GM23338 (cell line): ENCODE measurements around the gene RCSD1. TPM values are rescaled to one million over a fixed set of nuclear protein-coding genes. Genes with fewer than 3 reads are reported as not detected.

Experiments used
- ATAC-seq: fragments of 200-7000 bp; cut with Tn5 transposase; 3 replicates; pipeline ENCODE4 v1.9.1; 2020
- DNase-seq: peaks from one replicate; pipeline ENCODE4 v3.0.0-alpha.2; 2015; ENCODE audit warnings: low spot score
- H2AFZ ChIP-seq: fragments of 200-600 bp; sonication (generic); 2 replicates; pipeline ENCODE4 v1.8.0; 2016; ENCODE audit warnings: antibody characterized with exemption, mild to moderate bottlenecking, moderate library complexity
- H3F3A ChIP-seq: fragments of 200-600 bp; sonication (generic); replicated peaks from 2 replicates; pipeline ENCODE4 v1.8.0; 2017; ENCODE audit warnings: antibody characterized with exemption, mixed run types, low read depth
- H3K27ac ChIP-seq: fragments of 200-600 bp; sonication (generic); 2 replicates; pipeline ENCODE4 v1.6.1; 2016; ENCODE audit warnings: low read depth
- H3K27me3 ChIP-seq: fragments of 200-600 bp; sonication (generic); 2 replicates; pipeline ENCODE4 v1.8.0; 2016; ENCODE audit warnings: mild to moderate bottlenecking, mixed run types, moderate library complexity; ENCODE audit not compliant: insufficient read depth
- H3K36me3 ChIP-seq: fragments of 200-600 bp; sonication (generic); 2 replicates; pipeline ENCODE4 v1.8.0; 2016; ENCODE audit warnings: mild to moderate bottlenecking; ENCODE audit not compliant: insufficient read depth
- H3K4me1 ChIP-seq: fragments of 200-600 bp; sonication (generic); 2 replicates; pipeline ENCODE4 v1.8.0; 2016; ENCODE audit warnings: mild to moderate bottlenecking, moderate library complexity; ENCODE audit not compliant: insufficient read depth
- H3K4me2 ChIP-seq: fragments of 200-600 bp; sonication (generic); 2 replicates; pipeline ENCODE4 v1.7.1; 2017; ENCODE audit warnings: mixed run types
- H3K4me3 ChIP-seq: fragments of 200-600 bp; sonication (generic); 2 replicates; pipeline ENCODE4 v1.6.1; 2016; ENCODE audit warnings: mixed run types
- H3K79me2 ChIP-seq: fragments of 200-600 bp; sonication (generic); replicated peaks from 2 replicates; pipeline ENCODE4 v1.8.0; 2017; ENCODE audit warnings: mild to moderate bottlenecking; ENCODE audit not compliant: insufficient read depth
- H3K9me2 ChIP-seq: fragments of 200-600 bp; sonication (generic); 2 replicates; pipeline ENCODE4 v1.8.0; 2017; ENCODE audit not compliant: insufficient read depth
- H4K20me1 ChIP-seq: fragments of 200-600 bp; sonication (generic); replicated peaks from 2 replicates; pipeline ENCODE4 v1.8.0; 2017; ENCODE audit warnings: mild to moderate bottlenecking; ENCODE audit not compliant: insufficient read depth
- H3K27ac Mint-ChIP-seq: 2 replicates; pipeline ENCODE4 v1.8.0; 2020; ENCODE audit warnings: inconsistent platforms, mild to moderate bottlenecking, moderate library complexity, mixed read lengths
- H3K27me3 Mint-ChIP-seq: 3 replicates; pipeline ENCODE4 v1.8.0; 2022; ENCODE audit warnings: low read depth, mild to moderate bottlenecking, moderate library complexity, mixed read lengths, inconsistent platforms; ENCODE audit not compliant: insufficient read depth, poor library complexity
- H3K36me3 Mint-ChIP-seq: 3 replicates; pipeline ENCODE4 v1.8.0; 2021; ENCODE audit warnings: low read depth, mild to moderate bottlenecking, inconsistent platforms, moderate library complexity, mixed read lengths
- H3K4me1 Mint-ChIP-seq: 3 replicates; pipeline ENCODE4 v1.8.0; 2020; ENCODE audit warnings: mild to moderate bottlenecking, inconsistent platforms, mixed read lengths
- H3K4me3 Mint-ChIP-seq: 3 replicates; pipeline ENCODE4 v1.8.0; 2021; ENCODE audit warnings: moderate library complexity, mild to moderate bottlenecking, inconsistent platforms, mixed read lengths
- H3K9me3 Mint-ChIP-seq: 3 replicates; pipeline ENCODE4 v1.8.0; 2020; ENCODE audit warnings: moderate library complexity, mild to moderate bottlenecking, inconsistent platforms, mixed read lengths
- CREB1 ChIP-seq: fragments of 250-450 bp; sonication (Bioruptor Pico); IDR thresholded peaks from 2 replicates; pipeline ENCODE4 v1.5.0; 2020; ENCODE audit warnings: low read depth, mild to moderate bottlenecking, moderate library complexity
- EZH2phosphoT487 ChIP-seq: fragments of 200-600 bp; sonication (generic); IDR thresholded peaks from one replicate; pipeline ENCODE4 v1.8.1; 2018; ENCODE audit warnings: antibody characterized with exemption; ENCODE audit not compliant: unreplicated experiment
- JUNB ChIP-seq: IDR thresholded peaks from one replicate; pipeline ENCODE4 v1.6.1; 2016; ENCODE audit warnings: antibody characterized with exemption; ENCODE audit not compliant: unreplicated experiment
- NANOG ChIP-seq: IDR thresholded peaks from 2 replicates; pipeline ENCODE4 v1.6.1; 2016; ENCODE audit warnings: antibody characterized with exemption, borderline replicate concordance
- POLR2AphosphoS5 ChIP-seq: IDR thresholded peaks from 2 replicates; pipeline ENCODE4 v1.6.1; 2016; ENCODE audit warnings: antibody characterized with exemption, low read depth
- REST ChIP-seq: IDR thresholded peaks from one replicate; pipeline ENCODE4 v1.6.1; 2018; ENCODE audit warnings: antibody characterized with exemption; ENCODE audit not compliant: unreplicated experiment
- STAT1 ChIP-seq: IDR thresholded peaks from one replicate; pipeline ENCODE4 v1.6.1; 2016; ENCODE audit warnings: antibody characterized with exemption; ENCODE audit not compliant: unreplicated experiment
- ZNF114 ChIP-seq: fragments of 250-450 bp; sonication (Bioruptor Pico); IDR thresholded peaks from 2 replicates; pipeline ENCODE4 v1.5.0; 2020; ENCODE audit warnings: mild to moderate bottlenecking, moderate library complexity
- ZNF462 ChIP-seq: fragments of 250-450 bp; sonication (Bioruptor Pico); IDR thresholded peaks from 2 replicates; pipeline ENCODE4 v1.5.0; 2020; ENCODE audit warnings: mild to moderate bottlenecking, moderate library complexity
- polyA plus RNA-seq: library from polyadenylated mRNA; unstranded; fragments of >200 nt; fragmentation: Nextera tagmentation; extraction: Ambion mirVana; gene quantifications from 2 replicates; pipeline ENCODE4 v1.2.1, GENCODE V29; 2016
- total RNA-seq: library from RNA; depleted of rRNA; stranded (reverse); fragments of >200 nt; shearing (Covaris generic); gene quantifications from 2 replicates; pipeline ENCODE4 v1.2.3, GENCODE V29; 2014

Gene RCSD1
- total and polyA plus RNA-seq, 2 experiments from 2014 or later, result 0.18 to 0.73 TPM

GRCh38 chr1:167633258-167633944, 3.4 kb downstream of the RCSD1 start:
- 0 out of 2 replicates have a peak, but pooled peaks cover 9% of the 10 kb centered on the region for H3F3A ChIP-seq
- no peak overlapping the region for H3K27ac Mint-ChIP-seq
- no peak for DNase-seq
- H3K4me3 Mint-ChIP-seq, result no peak overlapping the region
- no peaks in the 10 kb centered on the region for H3K9me3 Mint-ChIP-seq
- H2AFZ ChIP-seq, result no peak overlapping the region
- H3K27me3 ChIP-seq, result peaks cover 58% of the 10 kb centered on the region
- ATAC-seq, result no peak
- TF ChIP-seq ZNF114 (no peak), STAT1 (no peak), CREB1 (no peak), POLR2AphosphoS5 (no peak), ZNF462 (CRISPR knock-in tag) (no peak), NANOG (no peak), EZH2phosphoT487 (no peak), JUNB (no peak), REST (no peak)
- H3K79me2 ChIP-seq, result no peaks in the 10 kb centered on the region
- peaks cover 52% of the 10 kb centered on the region for H3K4me1 Mint-ChIP-seq
- no peak overlapping the region for H3K4me2 ChIP-seq
- H3K36me3 Mint-ChIP-seq, result no peaks in the 10 kb centered on the region; the same call in 2 of the 3 replicates
- peaks cover 42% of the 10 kb centered on the region for H3K4me1 ChIP-seq
- no peak overlapping the region for H3K4me3 ChIP-seq
- no peak overlapping the region for H3K27ac ChIP-seq
- H4K20me1 ChIP-seq, result no peaks in the 10 kb centered on the region
- H3K27me3 Mint-ChIP-seq, result peaks cover 35% of the 10 kb centered on the region
- H3K9me2 ChIP-seq, result no peaks in the 10 kb centered on the region
- no peaks in the 10 kb centered on the region for H3K36me3 ChIP-seq
